Muscle layer of colon (tissue), 2 donors: ENCODE results near the gene ZNF346.
"Not testable (repeated sequence)": the region's sequence is repeated elsewhere in the genome, so short reads cannot be mapped to it uniquely, and the experiment has no call there.

Experiments used
- H3K27ac ChIP-seq: one replicate; pipeline ENCODE4 v1.7.0; 2013; ENCODE audit warnings: low read depth, mild to moderate bottlenecking, low read length, moderate library complexity
- H3K27me3 ChIP-seq, 2 donors: one replicate each; pipeline ENCODE4 v1.7.0; 2013; ENCODE audit warnings: low read length in 2 of 2, mild to moderate bottlenecking in 2 of 2; ENCODE audit not compliant: insufficient read depth in 2 of 2, control insufficient read depth in 1 of 2
- H3K36me3 ChIP-seq: one replicate; pipeline ENCODE4 v1.7.0; 2013; ENCODE audit warnings: mild to moderate bottlenecking, low read length; ENCODE audit not compliant: insufficient read depth
- H3K4me1 ChIP-seq: one replicate; pipeline ENCODE4 v1.7.0; 2013; ENCODE audit warnings: mild to moderate bottlenecking, low read length; ENCODE audit not compliant: insufficient read depth
- H3K4me3 ChIP-seq, 2 donors: one replicate each; pipeline ENCODE4 v1.7.0; 2013; ENCODE audit warnings: low read length in 2 of 2, low read depth in 1 of 2, mild to moderate bottlenecking in 1 of 2, moderate library complexity in 1 of 2
- H3K9ac ChIP-seq: one replicate; pipeline ENCODE4 v1.7.0; 2013; ENCODE audit warnings: low read length
- H3K9me3 ChIP-seq: one replicate; pipeline ENCODE4 v1.7.0; 2013; ENCODE audit warnings: mild to moderate bottlenecking, low read length
- donor health status: abdominal sarcoma.
- donor health status: Adenocarcinoma of cecum.

The ZNF346 gene, protein sequence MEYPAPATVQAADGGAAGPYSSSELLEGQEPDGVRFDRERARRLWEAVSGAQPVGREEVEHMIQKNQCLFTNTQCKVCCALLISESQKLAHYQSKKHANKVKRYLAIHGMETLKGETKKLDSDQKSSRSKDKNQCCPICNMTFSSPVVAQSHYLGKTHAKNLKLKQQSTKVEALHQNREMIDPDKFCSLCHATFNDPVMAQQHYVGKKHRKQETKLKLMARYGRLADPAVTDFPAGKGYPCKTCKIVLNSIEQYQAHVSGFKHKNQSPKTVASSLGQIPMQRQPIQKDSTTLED

GRCh38 chr5:177022386-177023302, at the start of gene ZNF346:
TSS of gene ZNF346 (plus strand) at chr5:177022696. CDS start at chr5:177022739, 43 bp downstream.
- H3K9ac ChIP-seq, result peak within 1 kb of the TSS; percentile 91
- H3K9me3 ChIP-seq, result no peaks in the 10 kb centered on the region
- H3K4me1 ChIP-seq, result peaks cover 18% of the 10 kb centered on the region
- peak within 1 kb of the TSS; percentile 75 to 98 for H3K4me3 ChIP-seq
- H3K27ac ChIP-seq, result peak within 1 kb of the TSS; percentile 80
- H3K36me3 ChIP-seq, result no peaks in the 10 kb centered on the region
- H3K27me3 ChIP-seq, result no peaks in the 10 kb centered on the region

GRCh38 chr5:176979669-176980068, 42.8 kb upstream of the ZNF346 start:
- Histone ChIP-seq H3K9me3 (no peaks in the 10 kb centered on the region), H3K36me3 (peaks cover 20% of the 10 kb centered on the region), H3K4me1 (no peaks in the 10 kb centered on the region), H3K27ac (no peak overlapping the region), H3K9ac (no peak overlapping the region), H3K27me3 (no peaks in the 10 kb centered on the region), H3K4me3 (no peak overlapping the region)

- Histone ChIP-seq H3K27ac (no peak overlapping the region), H3K9me3 (no peaks in the 10 kb centered on the region), H3K4me3 (no peak overlapping the region), H3K36me3 (peaks cover 20% of the 10 kb centered on the region), H3K4me1 (no peaks in the 10 kb centered on the region), H3K9ac (no peak overlapping the region), H3K27me3 (no peaks in the 10 kb centered on the region)
These were observed 41.7 kb upstream of the ZNF346 start for GRCh38 chr5:176980818-176981217.

DNA sequence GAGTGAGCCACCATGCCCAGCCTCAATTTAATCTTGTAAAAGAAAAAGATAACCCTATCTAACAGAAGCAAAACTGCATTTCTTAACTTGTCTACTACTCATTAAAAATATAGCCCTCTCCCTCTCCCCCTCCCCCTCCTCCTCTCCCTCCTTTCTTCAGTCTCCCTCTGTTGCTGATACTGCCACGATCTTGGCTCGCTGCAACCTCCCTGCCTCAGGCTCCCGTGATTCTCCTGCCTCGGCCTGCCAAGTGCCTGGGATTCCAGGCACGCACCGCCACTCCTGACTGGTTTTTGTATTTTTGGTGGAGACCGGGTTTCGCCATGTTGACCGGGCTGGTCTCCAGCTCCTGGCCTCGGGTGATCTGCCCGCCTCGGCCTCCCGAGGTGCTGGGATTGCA, 39.4 kb upstream of the ZNF346 start:
- H3K4me1 ChIP-seq, H3K9me3 ChIP-seq, H3K9ac ChIP-seq, H3K27me3 ChIP-seq, H3K27ac ChIP-seq, H3K4me3 ChIP-seq: not testable (repeated sequence)
- peaks cover 20% of the 10 kb centered on the region for H3K36me3 ChIP-seq

DNA sequence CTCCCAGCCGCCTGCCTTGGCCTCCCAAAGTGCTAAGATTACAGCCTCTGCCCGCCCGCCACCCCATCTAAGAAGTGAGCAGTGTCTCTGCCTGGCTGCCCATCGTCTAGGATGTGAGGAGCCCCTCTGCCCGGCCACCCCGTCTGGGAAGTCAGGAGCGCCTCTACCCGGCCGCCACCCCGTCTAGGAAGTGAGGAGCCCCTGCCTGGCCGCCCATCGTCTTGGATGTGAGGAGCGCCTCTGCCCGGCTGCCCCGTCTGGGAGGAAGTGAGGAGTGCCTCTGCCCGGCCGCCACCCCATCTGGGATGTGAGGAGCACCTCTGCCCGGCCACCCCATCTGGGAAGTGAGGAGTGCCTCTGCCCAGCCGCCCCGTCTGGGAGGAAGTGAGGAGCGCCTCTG, 38.9 kb upstream of the ZNF346 start:
- H3K36me3 ChIP-seq, result peaks cover 20% of the 10 kb centered on the region
- H3K4me3 ChIP-seq, H3K27me3 ChIP-seq, H3K9ac ChIP-seq, H3K27ac ChIP-seq, H3K9me3 ChIP-seq, H3K4me1 ChIP-seq: not testable (repeated sequence)

DNA sequence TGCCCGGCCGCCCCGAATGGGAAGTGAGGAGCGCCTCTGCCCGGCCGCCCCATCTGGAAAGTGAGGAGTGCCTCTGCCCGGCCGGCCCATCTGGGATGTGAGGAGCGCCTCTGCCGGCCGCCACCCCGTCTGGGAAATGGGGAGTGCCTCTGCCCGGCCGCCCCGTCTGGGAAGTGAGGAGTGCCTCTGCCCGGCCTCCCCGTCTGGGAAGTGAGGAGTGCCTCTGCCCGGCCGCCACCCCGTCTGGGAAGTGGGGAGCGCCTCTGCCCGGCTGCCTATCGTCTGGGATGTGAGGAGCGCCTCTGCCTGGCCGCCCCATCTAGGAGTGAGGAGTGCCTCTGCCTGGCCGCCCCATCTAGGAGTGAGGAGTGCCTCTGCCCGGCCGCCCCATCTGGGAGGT, 38.3 kb upstream of the ZNF346 start:
- H3K36me3 ChIP-seq, result peaks cover 20% of the 10 kb centered on the region
- not testable (repeated sequence) for H3K9me3 ChIP-seq, H3K4me1 ChIP-seq, H3K9ac ChIP-seq, H3K27me3 ChIP-seq, H3K27ac ChIP-seq, H3K4me3 ChIP-seq

DNA sequence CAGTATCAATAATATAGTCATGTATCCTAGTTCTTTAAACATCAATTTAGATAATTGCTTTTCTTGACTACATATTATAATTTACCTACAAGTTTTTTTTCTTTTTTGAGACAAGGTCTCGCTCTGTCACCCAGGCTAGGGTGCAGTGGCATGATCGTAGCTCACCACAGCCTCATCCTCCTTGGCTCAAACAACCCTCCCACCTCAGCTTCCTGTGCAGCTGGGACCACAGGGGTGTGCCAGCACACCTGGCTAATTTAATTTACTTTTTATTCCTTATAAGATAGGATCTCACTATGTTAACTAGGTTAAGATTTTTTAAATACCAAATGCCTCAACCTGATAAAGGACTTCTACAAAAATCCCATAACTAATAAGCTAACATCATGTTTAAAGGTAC, 37.0 kb upstream of the ZNF346 start:
- H3K36me3 ChIP-seq, result peaks cover 9% of the 10 kb centered on the region
- no peak overlapping the region for H3K27ac ChIP-seq
- no peak overlapping the region for H3K9ac ChIP-seq
- no peak overlapping the region for H3K4me3 ChIP-seq
- H3K4me1 ChIP-seq, result no peaks in the 10 kb centered on the region
- no peaks in the 10 kb centered on the region for H3K9me3 ChIP-seq
- H3K27me3 ChIP-seq, result no peaks in the 10 kb centered on the region

DNA sequence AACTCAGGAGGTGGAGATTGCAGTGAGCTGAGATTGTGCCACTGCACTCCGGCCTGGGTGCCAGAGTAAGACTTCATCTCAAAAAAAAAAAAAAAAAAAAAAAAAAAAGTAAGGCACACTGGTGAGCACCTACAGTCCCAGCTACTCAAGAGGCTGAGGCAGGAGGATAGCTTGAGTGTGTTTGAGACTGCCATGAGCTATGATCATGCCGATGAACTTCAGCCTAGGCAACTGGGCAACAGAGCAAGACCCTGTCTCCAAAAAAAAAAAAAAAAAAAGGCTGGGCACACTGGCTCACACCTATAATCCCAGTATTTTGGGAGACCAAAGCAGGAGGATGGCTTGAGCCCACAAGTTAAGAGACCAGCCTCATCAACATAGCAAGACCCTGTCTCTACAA, 36.2 kb upstream of the ZNF346 start:
- no peak overlapping the region for H3K4me3 ChIP-seq
- H3K27ac ChIP-seq, result no peak overlapping the region
- no peaks in the 10 kb centered on the region for H3K27me3 ChIP-seq
- H3K9ac ChIP-seq, result no peak overlapping the region
- no peaks in the 10 kb centered on the region for H3K9me3 ChIP-seq
- no peaks in the 10 kb centered on the region for H3K4me1 ChIP-seq
- peaks cover 2% of the 10 kb centered on the region for H3K36me3 ChIP-seq

- Histone ChIP-seq H3K9me3 (no peaks in the 10 kb centered on the region), H3K27ac (no peak overlapping the region), H3K4me3 (no peak overlapping the region), H3K4me1 (no peaks in the 10 kb centered on the region), H3K9ac (no peak overlapping the region), H3K36me3 (no peaks in the 10 kb centered on the region), H3K27me3 (no peaks in the 10 kb centered on the region)
These were observed 34.9 kb upstream of the ZNF346 start for GRCh38 chr5:176987583-176987982.

GRCh38 chr5:176993081-176993480, 29.4 kb upstream of the ZNF346 start:
- H3K9ac ChIP-seq, H3K27me3 ChIP-seq, H3K4me3 ChIP-seq, H3K4me1 ChIP-seq, H3K36me3 ChIP-seq, H3K27ac ChIP-seq, H3K9me3 ChIP-seq: not testable (repeated sequence)

- no peaks in the 10 kb centered on the region for H3K27me3 ChIP-seq
- H3K9ac ChIP-seq, result no peak overlapping the region
- no peak overlapping the region for H3K27ac ChIP-seq
- no peaks in the 10 kb centered on the region for H3K36me3 ChIP-seq
- H3K4me3 ChIP-seq, result no peak overlapping the region
- no peaks in the 10 kb centered on the region for H3K9me3 ChIP-seq
- H3K4me1 ChIP-seq, result peaks cover 8% of the 10 kb centered on the region
These were observed 27.9 kb upstream of the ZNF346 start for GRCh38 chr5:176994460-176995121.
